ENCODE data around the gene ILK. TPM values are rescaled to one million over a fixed set of nuclear protein-coding genes. Genes with fewer than 3 reads are reported as not detected.

The ILK gene
- total and polyA plus RNA-seq, 2 experiments from 2014 or later: 114 to 126 TPM

- Histone ChIP-seq H3K27me3 (no peaks in the 10 kb centered on the region), H3K36me3 (replicated peaks; ENCODE audit: insufficient read depth, low read depth) (no peaks in the 10 kb centered on the region), H2AFZ (no peak overlapping the region), H3K4me1 (ENCODE audit: insufficient read depth) (peaks cover 4% of the 10 kb centered on the region), H3K9me3 (ENCODE audit: low read depth) (no peaks in the 10 kb centered on the region), H4K20me1 (ENCODE audit: insufficient read depth, poor library complexity, severe bottlenecking) (peaks cover 3% of the 10 kb centered on the region), H3K4me3 (no peak overlapping the region), H3K9me2 (replicated peaks; ENCODE audit: insufficient read depth) (no peaks in the 10 kb centered on the region), H3K4me2 (no peak overlapping the region), H3K27ac (no peak overlapping the region), H3K79me2 (peaks cover 41% of the 10 kb centered on the region)
- 95% methylated on average over 26 of the region's 26 CpGs for WGBS (ENCODE audit: low lambda C conversion rate, missing lambda C conversion rate)
- no peak for TF ChIP-seq CTCF (IDR thresholded peaks at IDR 0.05; ENCODE audit: poor library complexity)
- no peak for TF ChIP-seq EZH2 (IDR thresholded peaks at IDR 0.05; ENCODE audit: borderline replicate concordance)
- TF ChIP-seq EZH2phosphoT487 (IDR thresholded peaks at IDR 0.05; ENCODE audit: low read depth, severe bottlenecking, unreplicated experiment): no peak
- DNase-seq (ENCODE audit: low spot score): no peak
Observed at GRCh38 chr11:6640985-6641701, 37.6 kb downstream of the ILK start.

GRCh38 chr11:6642957-6643356 lies 39.4 kb downstream of the ILK start:
- TF ChIP-seq EZH2 (IDR thresholded peaks at IDR 0.05; ENCODE audit: borderline replicate concordance) (no peak), EZH2phosphoT487 (IDR thresholded peaks at IDR 0.05; ENCODE audit: low read depth, severe bottlenecking, unreplicated experiment) (no peak), CTCF (IDR thresholded peaks at IDR 0.05; ENCODE audit: poor library complexity) (no peak)
- Histone ChIP-seq H3K27ac (no peak overlapping the region), H3K4me3 (no peak overlapping the region), H3K4me1 (ENCODE audit: insufficient read depth) (peaks cover 15% of the 10 kb centered on the region), H3K9me3 (ENCODE audit: low read depth) (no peaks in the 10 kb centered on the region), H3K36me3 (replicated peaks; ENCODE audit: insufficient read depth, low read depth) (no peaks in the 10 kb centered on the region), H4K20me1 (ENCODE audit: insufficient read depth, poor library complexity, severe bottlenecking) (peaks cover 3% of the 10 kb centered on the region), H2AFZ (no peak overlapping the region), H3K27me3 (no peaks in the 10 kb centered on the region), H3K4me2 (no peak overlapping the region), H3K9me2 (replicated peaks; ENCODE audit: insufficient read depth) (no peaks in the 10 kb centered on the region), H3K79me2 (peaks cover 39% of the 10 kb centered on the region)
- no peak for DNase-seq (ENCODE audit: low spot score)
- 91% methylated on average over 7 of the region's 7 CpGs for WGBS (ENCODE audit: low lambda C conversion rate, missing lambda C conversion rate)

- TF ChIP-seq EZH2phosphoT487 (IDR thresholded peaks at IDR 0.05; ENCODE audit: low read depth, severe bottlenecking, unreplicated experiment): no peak
- TF ChIP-seq EZH2 (IDR thresholded peaks at IDR 0.05; ENCODE audit: borderline replicate concordance): no peak
- TF ChIP-seq CTCF (IDR thresholded peaks at IDR 0.05; ENCODE audit: poor library complexity): no peak
Observed at GRCh38 chr11:6646071-6646470, 42.5 kb downstream of the ILK start.

More at GRCh38 chr11:6646071-6646470, 42.5 kb downstream of the ILK start:
- Histone ChIP-seq H2AFZ (no peak overlapping the region), H3K9me3 (ENCODE audit: low read depth) (no peaks in the 10 kb centered on the region), H3K4me1 (ENCODE audit: insufficient read depth) (peaks cover 12% of the 10 kb centered on the region), H4K20me1 (ENCODE audit: insufficient read depth, poor library complexity, severe bottlenecking) (peaks cover 3% of the 10 kb centered on the region), H3K79me2 (peaks cover 59% of the 10 kb centered on the region), H3K36me3 (replicated peaks; ENCODE audit: insufficient read depth, low read depth) (no peaks in the 10 kb centered on the region), H3K27ac (peak overlapping the region; percentile 98), H3K4me3 (no peak overlapping the region), H3K4me2 (peak overlapping the region; percentile 64), H3K9me2 (replicated peaks; ENCODE audit: insufficient read depth) (no peaks in the 10 kb centered on the region), H3K27me3 (no peaks in the 10 kb centered on the region)
- DNase-seq (ENCODE audit: low spot score): no peak
- WGBS (ENCODE audit: low lambda C conversion rate, missing lambda C conversion rate): 45% methylated on average over 12 of the region's 12 CpGs
